ENCODE measurements around the gene PCBP2.
"Not testable (repeated sequence)": the region's sequence is repeated elsewhere in the genome, so short reads cannot be mapped to it uniquely, and the experiment has no call there.

- not testable (repeated sequence) for TF ChIP-seq CTCF (IDR thresholded peaks at IDR 0.05; ENCODE audit: poor library complexity); EZH2 (IDR thresholded peaks at IDR 0.05; ENCODE audit: borderline replicate concordance); EZH2phosphoT487 (IDR thresholded peaks at IDR 0.05; ENCODE audit: low read depth, severe bottlenecking, unreplicated experiment)
Measured at GRCh38 chr12:53402351-53402750, 49.6 kb upstream of the PCBP2 start.

All from hepatocyte (in vitro differentiated cells).